H1 (cell line): ENCODE measurements around the gene CNRIP1. TPM values are rescaled to one million over a fixed set of nuclear protein-coding genes. Genes with fewer than 3 reads are reported as not detected.

Experiments
- CTCF ChIA-PET: fragments of 300-600 bp; sonication (Branson Sonifier 250); formaldehyde crosslinking; loops from one replicate; lab custom pipeline; 2021; ENCODE audit not compliant: partially characterized antibody; lab: Charles Lee
- POLR2A ChIA-PET: fragments of 300-600 bp; sonication (Branson Sonifier 250); formaldehyde crosslinking; loops from one replicate; lab custom pipeline; 2021; ENCODE audit warnings: inconsistent platforms; ENCODE audit not compliant: partially characterized antibody; lab: Charles Lee
- DNase-seq, 2 experiments: peaks; one replicate each; pipeline versions ENCODE4 v3.0.0 to v3.0.0-alpha.2; 2010 to 2022; ENCODE audit warnings: low spot score in 2 of 2, low read depth in 1 of 2, mixed read lengths in 1 of 2
- FAIRE-seq: peaks from 2 replicates; lab custom pipeline; 2011; peaks lifted over from hg19 to GRCh38; lab: Jason Lieb, UNC
- H2AFZ ChIP-seq: 2 replicates; pipeline ENCODE4 v1.8.1; 2012; ENCODE audit warnings: low read length, inconsistent platforms
- H2AK5ac ChIP-seq: 2 replicates; pipeline ENCODE4 v1.6.1; 2013; ENCODE audit warnings: low read depth, low read length
- H2BK120ac ChIP-seq: replicated peaks from 2 replicates; pipeline ENCODE3; 2013; ENCODE audit warnings: low read depth, low read length, inconsistent platforms
- H2BK12ac ChIP-seq: 2 replicates; pipeline ENCODE4 v1.6.1; 2013; ENCODE audit warnings: low read depth, low read length
- H2BK15ac ChIP-seq: 2 replicates; pipeline ENCODE4 v1.6.1; 2013; ENCODE audit warnings: low read length
- H2BK20ac ChIP-seq: 2 replicates; pipeline ENCODE4 v1.6.1; 2013; ENCODE audit warnings: low read length
- H2BK5ac ChIP-seq: 2 replicates; pipeline ENCODE4 v1.6.1; 2013; ENCODE audit warnings: low read depth, low read length
- H3K14ac ChIP-seq: 2 replicates; pipeline ENCODE4 v1.6.1; 2013; ENCODE audit warnings: inconsistent platforms; ENCODE audit not compliant: insufficient read length
- H3K18ac ChIP-seq: 2 replicates; pipeline ENCODE4 v1.6.1; 2013; ENCODE audit warnings: low read length; ENCODE audit errors: extremely low read depth
- H3K23ac ChIP-seq: 2 replicates; pipeline ENCODE4 v1.6.1; 2013; ENCODE audit warnings: inconsistent platforms; ENCODE audit not compliant: insufficient read length
- H3K23me2 ChIP-seq: 2 replicates; pipeline ENCODE4 v1.6.1; 2013; ENCODE audit warnings: low read depth, low read length
- H3K27ac ChIP-seq: 2 replicates; pipeline ENCODE4 v1.6.1; 2011; ENCODE audit warnings: low read depth, low read length, inconsistent platforms
- H3K27me3 ChIP-seq, 4 experiments: replicated peaks in 1 of 4; 1 replicate in 1 of 4; 2 replicates in 3 of 4; pipeline versions ENCODE4 v1.6.1 to v1.8.1; 2011 to 2013; ENCODE audit warnings: low read length in 3 of 4, mild to moderate bottlenecking in 3 of 4, inconsistent platforms in 2 of 4, mixed read lengths in 2 of 4, moderate library complexity in 1 of 4; ENCODE audit not compliant: control insufficient read depth in 3 of 4, insufficient read depth in 3 of 4; ENCODE audit errors: extremely low read depth in 1 of 4
- H3K36me3 ChIP-seq, 4 experiments: 2 replicates each; pipeline versions ENCODE4 v1.6.1 to v1.8.1; 2011 to 2013; ENCODE audit warnings: mild to moderate bottlenecking in 4 of 4, low read length in 3 of 4, moderate library complexity in 2 of 4, control low read depth in 1 of 4, inconsistent platforms in 1 of 4; ENCODE audit not compliant: insufficient read depth in 4 of 4, control insufficient read depth in 2 of 4
- H3K4ac ChIP-seq: replicated peaks from 2 replicates; pipeline ENCODE3; 2013; ENCODE audit warnings: low read length, low read depth, mixed read lengths, inconsistent platforms; ENCODE audit not compliant: insufficient read length
- H3K4me1 ChIP-seq, 4 experiments: replicated peaks in 1 of 4; 1 replicate in 1 of 4; 2 replicates in 3 of 4; pipeline versions ENCODE4 v1.6.1 to v1.8.1; 2011 to 2013; ENCODE audit warnings: low read length in 3 of 4, inconsistent platforms in 2 of 4, mixed read lengths in 1 of 4; ENCODE audit not compliant: insufficient read depth in 4 of 4, control insufficient read depth in 3 of 4
- H3K4me2 ChIP-seq, 2 experiments: 2 replicates each; pipeline versions ENCODE4 v1.6.1 to v1.8.1; 2011 to 2013; ENCODE audit warnings: low read depth in 2 of 2, low read length in 2 of 2, control low read depth in 1 of 2, inconsistent platforms in 1 of 2, mild to moderate bottlenecking in 1 of 2; ENCODE audit not compliant: insufficient read depth in 1 of 2
- H3K4me3 ChIP-seq, 4 experiments: fragments of 200-600, 300-600 bp in 1 of 4; sonication (generic), shearing (Covaris generic), sonication (Bioruptor Twin) in 1 of 4; 2 replicates each; pipeline versions ENCODE4 v1.5.1 to v1.8.1; 2011 to 2016; ENCODE audit warnings: low read length in 4 of 4, low read depth in 3 of 4, control low read depth in 2 of 4, inconsistent platforms in 2 of 4, mild to moderate bottlenecking in 2 of 4, mixed read lengths in 1 of 4, moderate library complexity in 1 of 4; ENCODE audit not compliant: insufficient read depth in 2 of 4; ENCODE audit errors: extremely low read depth in 1 of 4
- H3K56ac ChIP-seq: replicated peaks from 2 replicates; pipeline ENCODE3; 2013; ENCODE audit warnings: low read depth, mild to moderate bottlenecking, mixed read lengths, low read length, inconsistent platforms; ENCODE audit not compliant: insufficient read length
- H3K79me1 ChIP-seq: 2 replicates; pipeline ENCODE4 v1.6.1; 2013; ENCODE audit warnings: low read depth, low read length, control low read depth
- H3K79me2 ChIP-seq, 2 experiments: 2 replicates each; pipeline versions ENCODE4 v1.6.1 to v1.8.1; 2012 to 2013; ENCODE audit warnings: low read length in 2 of 2, mild to moderate bottlenecking in 2 of 2, inconsistent platforms in 1 of 2; ENCODE audit not compliant: insufficient read depth in 2 of 2, control insufficient read depth in 1 of 2
- H3K9ac ChIP-seq, 4 experiments: replicated peaks in 1 of 4; 1 replicate in 1 of 4; 2 replicates in 3 of 4; pipeline versions ENCODE4 v1.6.1 to v1.8.1; 2011 to 2013; ENCODE audit warnings: low read depth in 3 of 4, low read length in 3 of 4, control low read depth in 2 of 4, mild to moderate bottlenecking in 2 of 4, moderate library complexity in 2 of 4, inconsistent platforms in 1 of 4; ENCODE audit errors: extremely low read depth in 1 of 4
- H3K9me3 ChIP-seq, 2 experiments: 2 replicates each; pipeline versions ENCODE4 v1.6.1 to v1.8.1; 2012 to 2013; ENCODE audit warnings: mild to moderate bottlenecking in 2 of 2, moderate library complexity in 2 of 2, control low read depth in 1 of 2, inconsistent platforms in 1 of 2, low read depth in 1 of 2, low read length in 1 of 2, mixed read lengths in 1 of 2; ENCODE audit not compliant: insufficient read depth in 2 of 2
- H4K20me1 ChIP-seq, 2 experiments: replicated peaks in 1 of 2; 2 replicates each; pipeline versions ENCODE3 to v1.8.1; 2011 to 2013; ENCODE audit warnings: inconsistent platforms in 2 of 2, low read length in 2 of 2, mild to moderate bottlenecking in 1 of 2; ENCODE audit not compliant: insufficient read depth in 2 of 2, control insufficient read depth in 1 of 2
- H4K5ac ChIP-seq: 2 replicates; pipeline ENCODE4 v1.6.1; 2013; ENCODE audit warnings: low read length, low read depth, mixed read lengths, inconsistent platforms; ENCODE audit not compliant: insufficient read length
- H4K8ac ChIP-seq: 2 replicates; pipeline ENCODE4 v1.8.0; 2013; ENCODE audit warnings: mild to moderate bottlenecking, moderate library complexity, low read length, inconsistent platforms; ENCODE audit not compliant: insufficient read depth; ENCODE audit errors: extremely low read depth
- H4K91ac ChIP-seq: replicated peaks from 2 replicates; pipeline ENCODE3; 2013; ENCODE audit warnings: low read length, mixed read lengths, inconsistent platforms; ENCODE audit not compliant: insufficient read length
- CBX5 ChIP-seq: fragments of 300-800, 300-1000 bp; sonication (generic); IDR thresholded peaks from 2 replicates; pipeline ENCODE4 v1.7.1; 2016; ENCODE audit warnings: antibody characterized with exemption, low read length, low read depth
- RAD21 ChIP-seq, 2 experiments: IDR thresholded peaks in 1 of 2; conservative IDR thresholded peaks in 1 of 2; 2 replicates each; pipeline ENCODE4 v1.6.1; 2011; ENCODE audit warnings: low read depth in 2 of 2, low read length in 2 of 2, improper control_type of control experiment in 1 of 2, inconsistent platforms in 1 of 2, mild to moderate bottlenecking in 1 of 2, moderate library complexity in 1 of 2
- TAF7 ChIP-seq: optimal IDR thresholded peaks from 2 replicates; pipeline ENCODE3; 2011; ENCODE audit warnings: low read depth, mild to moderate bottlenecking, inconsistent platforms, low read length, moderate library complexity, borderline replicate concordance
- WGBS, 2 experiments: shearing (Covaris generic) in 1 of 2; methylation state at CpG; one replicate each; pipeline versions ENCODE4 v1.1.6 to v1.1.7; 2013 to 2015; ENCODE audit warnings: low lambda C conversion rate in 2 of 2, mixed read lengths in 2 of 2, inconsistent platforms in 1 of 2, low coverage in 1 of 2, missing lambda C conversion rate in 1 of 2; ENCODE audit not compliant: insufficient replicate concordance in 2 of 2, insufficient coverage in 1 of 2, insufficient read length in 1 of 2; ENCODE audit errors: extremely low coverage in 1 of 2, missing lambda C conversion rate in 1 of 2; 5-methylcytosine and 5-hydroxymethylcytosine counted together
- polyA plus RNA-seq, 7 experiments: library from polyadenylated mRNA; depleted of rRNA in 3 of 7; stranded (reverse) in 5 of 7; unstranded in 2 of 7; fragments of >200 nt in 5 of 7; fragments of 200-250 nt in 2 of 7; gene quantifications; 1 replicate in 5 of 7; 2 replicates in 1 of 7; 4 replicates in 1 of 7; pipeline versions ENCODE4 v1.2.1 to v1.2.3, GENCODE V29; 2011 to 2013; ENCODE audit warnings: missing spikeins in 2 of 7, mixed read lengths in 2 of 7
- total RNA-seq: library from RNA; stranded (reverse); fragmentation: NEBNext Ultra II Directional; extraction: Animal tissue kit (Norgen Biotek cat#: 25700); gene quantifications from 2 replicates; pipeline ENCODE4 v1.2.1, GENCODE V29; 2021
- TF ChIP-seq, protein P1 (sequence below): IDR thresholded peaks from 2 replicates; pipeline ENCODE4 v1.6.1; 2011; ENCODE audit warnings: low read length, improper control_type of control experiment
- TF ChIP-seq, protein P2 (sequence below), 3 experiments: IDR thresholded peaks; 1 replicate in 2 of 3; 2 replicates in 1 of 3; pipeline versions ENCODE4 v1.5.1 to v1.6.1; 2011; ENCODE audit warnings: low read length in 3 of 3, mild to moderate bottlenecking in 3 of 3, inconsistent platforms in 2 of 3, low read depth in 1 of 3, moderate library complexity in 1 of 3; ENCODE audit not compliant: insufficient read depth in 1 of 3; ENCODE audit errors: control extremely low read depth in 1 of 3

CNRIP1 gene
- total and polyA plus RNA-seq, 2 of the 8 experiments (the other 6 are each of a cell fraction or from before 2014, with no cell fraction given): 4.6 to 7.0 TPM

DNA sequence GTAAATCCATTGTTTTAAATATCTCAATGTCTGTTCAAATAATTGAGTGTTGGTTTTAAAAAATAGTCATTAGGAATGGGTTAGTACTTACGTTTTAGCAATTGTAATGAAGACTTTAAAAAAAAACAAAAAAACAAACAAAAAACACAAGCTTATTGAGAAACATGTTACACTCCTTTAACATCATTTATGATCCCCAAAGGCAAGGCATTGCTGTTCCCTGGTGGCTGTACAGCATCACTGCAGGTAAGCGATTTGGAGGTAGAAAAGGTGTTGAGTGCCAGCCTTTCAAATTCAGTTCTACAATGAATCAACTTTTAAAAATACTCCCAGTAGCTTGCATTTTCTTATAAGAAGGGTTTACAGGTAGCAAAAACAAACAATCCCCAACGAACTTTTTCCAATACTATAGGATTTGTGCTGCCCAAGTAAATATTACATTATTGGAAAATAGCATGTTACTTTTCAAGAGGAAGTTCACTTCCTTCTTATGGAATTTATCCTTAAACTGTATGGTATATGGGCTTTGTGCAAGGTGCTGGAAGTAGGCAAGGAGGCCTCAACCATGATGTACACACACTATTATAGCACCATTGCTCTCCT is 27.5 kb downstream of the CNRIP1 start:
- Histone ChIP-seq H2BK20ac (no peak overlapping the region), H3K4me1 (no peaks in the 10 kb centered on the region), H2AK5ac (no peak overlapping the region), H2BK120ac (no peak overlapping the region), H3K23me2 (no peaks in the 10 kb centered on the region), H3K56ac (no peak overlapping the region), H3K79me1 (no peaks in the 10 kb centered on the region), H3K14ac (no peak overlapping the region), H2AFZ (no peak overlapping the region), H4K5ac (no peak overlapping the region), H4K91ac (no peak overlapping the region), H3K36me3 (no peaks in the 10 kb centered on the region), H3K4me2 (no peak overlapping the region), H2BK12ac (no peak overlapping the region), H3K27ac (no peak overlapping the region), H4K20me1 (no peaks in the 10 kb centered on the region), H3K9ac (0 out of 7 replicates have a peak overlapping the region, but pooled peaks of 1 of the 4 experiments have one; percentile 19), H3K27me3 (no peaks in the 10 kb centered on the region), H3K23ac (no peak overlapping the region), H3K9me3 (no peaks in the 10 kb centered on the region), H2BK15ac (no peak overlapping the region), H3K79me2 (no peaks in the 10 kb centered on the region), H3K4ac (no peak overlapping the region), H2BK5ac (no peak overlapping the region), H4K8ac (no peak overlapping the region), H3K4me3 (no peak overlapping the region), H3K18ac (no peak overlapping the region)
- POLR2A ChIA-PET: interaction anchor here (0.8 to 1.2 kb wide), 2 partner anchors 135 to 170 kb away, joined by 3 to 4 read pairs; no protein-coding TSS in a partner anchor
- 17% methylated on average over 3 of the region's 3 CpGs; no CpG with 5 or more reads in 1 of the 2 experiments for WGBS, 2 experiments
- CTCF ChIA-PET: interaction anchor here (0.6 to 10.2 kb wide), 40 partner anchors 10 to 817 kb away, joined by 3 to 108 read pairs (median 4); partner anchors contain the start of gene CNRIP1
- TF ChIP-seq, protein P1, sequence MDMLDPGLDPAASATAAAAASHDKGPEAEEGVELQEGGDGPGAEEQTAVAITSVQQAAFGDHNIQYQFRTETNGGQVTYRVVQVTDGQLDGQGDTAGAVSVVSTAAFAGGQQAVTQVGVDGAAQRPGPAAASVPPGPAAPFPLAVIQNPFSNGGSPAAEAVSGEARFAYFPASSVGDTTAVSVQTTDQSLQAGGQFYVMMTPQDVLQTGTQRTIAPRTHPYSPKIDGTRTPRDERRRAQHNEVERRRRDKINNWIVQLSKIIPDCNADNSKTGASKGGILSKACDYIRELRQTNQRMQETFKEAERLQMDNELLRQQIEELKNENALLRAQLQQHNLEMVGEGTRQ: no peak
- TF ChIP-seq, protein P2, sequence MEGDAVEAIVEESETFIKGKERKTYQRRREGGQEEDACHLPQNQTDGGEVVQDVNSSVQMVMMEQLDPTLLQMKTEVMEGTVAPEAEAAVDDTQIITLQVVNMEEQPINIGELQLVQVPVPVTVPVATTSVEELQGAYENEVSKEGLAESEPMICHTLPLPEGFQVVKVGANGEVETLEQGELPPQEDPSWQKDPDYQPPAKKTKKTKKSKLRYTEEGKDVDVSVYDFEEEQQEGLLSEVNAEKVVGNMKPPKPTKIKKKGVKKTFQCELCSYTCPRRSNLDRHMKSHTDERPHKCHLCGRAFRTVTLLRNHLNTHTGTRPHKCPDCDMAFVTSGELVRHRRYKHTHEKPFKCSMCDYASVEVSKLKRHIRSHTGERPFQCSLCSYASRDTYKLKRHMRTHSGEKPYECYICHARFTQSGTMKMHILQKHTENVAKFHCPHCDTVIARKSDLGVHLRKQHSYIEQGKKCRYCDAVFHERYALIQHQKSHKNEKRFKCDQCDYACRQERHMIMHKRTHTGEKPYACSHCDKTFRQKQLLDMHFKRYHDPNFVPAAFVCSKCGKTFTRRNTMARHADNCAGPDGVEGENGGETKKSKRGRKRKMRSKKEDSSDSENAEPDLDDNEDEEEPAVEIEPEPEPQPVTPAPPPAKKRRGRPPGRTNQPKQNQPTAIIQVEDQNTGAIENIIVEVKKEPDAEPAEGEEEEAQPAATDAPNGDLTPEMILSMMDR (IDR thresholded peaks at IDR 0.05; ENCODE audit: control extremely low read depth in 1 of 3, insufficient read depth in 1 of 3, low read depth in 1 of 3, low read length in 3 of 3): peak; percentile 32 to 83 (median 70)
- no peak for TF ChIP-seq TAF7
- TF ChIP-seq RAD21 (IDR thresholded peaks at IDR 0.05 in 1 of 2, conservative IDR thresholded peaks at IDR 0.05 in 1 of 2; ENCODE audit: low read depth in 2 of 2, low read length in 2 of 2): peak; percentile 87 to 88
- TF ChIP-seq CBX5: no peak
- DNase-seq (no peak), FAIRE-seq (no peak)
